HCT116 (cell line): ENCODE data around the gene AGER. TPM values are rescaled to one million over a fixed set of nuclear protein-coding genes. Genes with fewer than 3 reads are reported as not detected.
A peak's percentile ranks its signal among the peaks of the same experiment; 100 is the strongest.

Source experiments
- ATAC-seq: fragments of 200-7000 bp; cut with Tn5 transposase; 2 replicates; pipeline ENCODE4 v1.9.1; 2020; ENCODE audit warnings: mild to moderate bottlenecking, moderate library complexity
- BruUV-seq: library from RNA; stranded (reverse); fragments of 400-500 nt; replicated peaks from 2 replicates; lab custom pipeline; 2021; lab: Mats Ljungman, UMichigan
- CTCF ChIA-PET: fragments of 300-600 bp; sonication (Branson Sonifier 250); formaldehyde crosslinking; loops from one replicate; lab custom pipeline; 2021; ENCODE audit warnings: antibody characterized with exemption; lab: Charles Lee
- POLR2A ChIA-PET: fragments of 300-600, 350-600 bp; sonication (Branson Sonifier 250); formaldehyde crosslinking; loops from one replicate; lab custom pipeline; 2021; ENCODE audit warnings: antibody characterized with exemption; lab: Charles Lee
- RAD21 ChIA-PET, 2 experiments: fragments of 300-600 bp; sonication (Branson Sonifier 250); formaldehyde crosslinking; loops; one replicate each; lab custom pipeline; 2023; ENCODE audit warnings: low total read pairs in 2 of 2; ENCODE audit not compliant: uncharacterized antibody in 2 of 2, unreplicated experiment in 2 of 2, low non-redundant PET in 1 of 2; lab: Charles Lee
- DNase-seq: peaks from one replicate; pipeline ENCODE4 v3.0.0-alpha.2; 2010; ENCODE audit warnings: low read depth, low spot score
- H2AFZ ChIP-seq: fragments of 200-600 bp; shearing (Covaris generic), sonication (generic); 2 replicates; pipeline ENCODE4 v1.6.1; 2017; ENCODE audit warnings: low read depth, mixed run types, mixed read lengths, antibody characterized with exemption, low read length; ENCODE audit not compliant: poor library complexity, severe bottlenecking
- H3K27ac ChIP-seq: 2 replicates; pipeline ENCODE4 v1.5.1; 2012; ENCODE audit warnings: low read depth, low read length
- H3K27me3 ChIP-seq: fragments of 200-600 bp; sonication (generic); 2 replicates; pipeline ENCODE4 v1.6.1; 2016; ENCODE audit warnings: mixed run types, low read length, mixed read lengths; ENCODE audit not compliant: insufficient read depth
- H3K36me3 ChIP-seq, 2 experiments: fragments of 200-500 bp in 1 of 2; fragments of 200-600 bp in 1 of 2; sonication (Bioruptor generic) in 1 of 2; sonication (generic) in 1 of 2; 2 replicates each; pipeline versions ENCODE4 v1.5.1 to v1.6.1; 2014 to 2016; ENCODE audit warnings: low read length in 2 of 2, inconsistent platforms in 1 of 2, mixed read lengths in 1 of 2, mixed run types in 1 of 2; ENCODE audit not compliant: insufficient read depth in 2 of 2, control insufficient read depth in 1 of 2
- H3K4me1 ChIP-seq, 2 experiments: fragments of 200-600 bp in 1 of 2; sonication (generic) in 1 of 2; 2 replicates each; pipeline versions ENCODE4 v1.5.1 to v1.6.1; 2012 to 2017; ENCODE audit warnings: low read length in 2 of 2, inconsistent platforms in 1 of 2, mild to moderate bottlenecking in 1 of 2, mixed read lengths in 1 of 2, mixed run types in 1 of 2, moderate library complexity in 1 of 2; ENCODE audit not compliant: insufficient read depth in 2 of 2, control insufficient read depth in 1 of 2
- H3K4me2 ChIP-seq: fragments of 200-600 bp; sonication (generic); 2 replicates; pipeline ENCODE4 v1.6.1; 2017; ENCODE audit warnings: mixed run types, low read length, mixed read lengths
- H3K4me3 ChIP-seq, 2 experiments: fragments of 200-600 bp in 1 of 2; sonication (generic) in 1 of 2; replicated peaks in 1 of 2; 2 replicates each; pipeline ENCODE4 v1.5.1; 2011 to 2016; ENCODE audit warnings: low read length in 2 of 2, control low read depth in 1 of 2, low read depth in 1 of 2, mild to moderate bottlenecking in 1 of 2, mixed read lengths in 1 of 2, mixed run types in 1 of 2
- H3K79me2 ChIP-seq: fragments of 200-600 bp; sonication (generic); 2 replicates; pipeline ENCODE4 v1.6.1; 2017; ENCODE audit warnings: mild to moderate bottlenecking, mixed run types, low read length, moderate library complexity, mixed read lengths; ENCODE audit not compliant: insufficient read depth
- H3K9ac ChIP-seq: fragments of 200-600 bp; sonication (generic); 2 replicates; pipeline ENCODE4 v1.6.1; 2016; ENCODE audit warnings: low read length, mixed read lengths
- H3K9me2 ChIP-seq: fragments of 200-600 bp; sonication (generic), shearing (Covaris generic); 2 replicates; pipeline ENCODE4 v1.6.1; 2017; ENCODE audit warnings: mixed run types, mild to moderate bottlenecking, moderate library complexity; ENCODE audit not compliant: insufficient read depth
- H3K9me3 ChIP-seq, 2 experiments: fragments of 200-500 bp in 1 of 2; fragments of 200-600 bp in 1 of 2; sonication (Bioruptor generic) in 1 of 2; sonication (generic) in 1 of 2; 2 replicates each; pipeline ENCODE4 v1.6.1; 2014 to 2017; ENCODE audit warnings: low read length in 2 of 2, mixed read lengths in 2 of 2, inconsistent platforms in 1 of 2, low read depth in 1 of 2, mild to moderate bottlenecking in 1 of 2, mixed run types in 1 of 2, moderate library complexity in 1 of 2; ENCODE audit not compliant: control insufficient read depth in 1 of 2, insufficient read depth in 1 of 2
- H4K20me1 ChIP-seq: fragments of 200-600 bp; sonication (generic), shearing (Covaris generic); 2 replicates; pipeline ENCODE4 v1.6.1; 2017; ENCODE audit warnings: mixed run types, mild to moderate bottlenecking, moderate library complexity; ENCODE audit not compliant: insufficient read depth
- CBX3 ChIP-seq: IDR thresholded peaks from 2 replicates; pipeline ENCODE4 v1.6.1; 2012; ENCODE audit warnings: low read depth
- EGR1 ChIP-seq: IDR thresholded peaks from 2 replicates; pipeline ENCODE4 v1.6.1; 2012; ENCODE audit warnings: low read depth
- EZH2phosphoT487 ChIP-seq: fragments of 200-600 bp; IDR thresholded peaks from 2 replicates; pipeline ENCODE4 v1.6.1; 2018; ENCODE audit warnings: antibody characterized with exemption, borderline replicate concordance
- FOSL1 ChIP-seq: IDR thresholded peaks from 2 replicates; pipeline ENCODE4 v1.6.1; 2012; ENCODE audit warnings: low read depth
- JUND ChIP-seq: IDR thresholded peaks from 2 replicates; pipeline ENCODE4 v1.6.1; 2012
- SP1 ChIP-seq: IDR thresholded peaks from 2 replicates; pipeline ENCODE4 v1.6.1; 2012; ENCODE audit warnings: low read depth
- YY1 ChIP-seq: IDR thresholded peaks from 2 replicates; pipeline ENCODE4 v1.6.1; 2011; ENCODE audit warnings: low read length, low read depth, moderate library complexity, mild to moderate bottlenecking; ENCODE audit not compliant: insufficient replicate concordance; ENCODE audit errors: extremely low read depth
- ZBTB33 ChIP-seq: IDR thresholded peaks from 2 replicates; pipeline ENCODE4 v1.6.1; 2011; ENCODE audit warnings: mild to moderate bottlenecking, low read length, moderate library complexity; ENCODE audit not compliant: insufficient replicate concordance; ENCODE audit errors: extremely low read depth
- ZNF274 ChIP-seq: fragments of 200-500 bp; sonication (Bioruptor generic); IDR thresholded peaks from 2 replicates; pipeline ENCODE4 v1.6.1; 2014; ENCODE audit warnings: mild to moderate bottlenecking, low read depth, low read length, inconsistent platforms
- intact Hi-C: fragments of 100-400 bp; cut with micrococcal nuclease; formaldehyde crosslinking; loops from 2 replicates; pipeline ENCODE4 v1.10.0; 2022
- total RNA-seq: library from RNA; stranded (reverse); gene quantifications from one replicate; pipeline ENCODE4 v1.2.1, GENCODE V29; 2021; ENCODE audit not compliant: unreplicated experiment
- TF ChIP-seq, protein P1 (sequence below): IDR thresholded peaks from 2 replicates; pipeline ENCODE4 v1.6.1; 2012; ENCODE audit warnings: low read depth
- TF ChIP-seq, protein P2 (sequence below): IDR thresholded peaks from 2 replicates; pipeline ENCODE4 v1.6.1; 2012

Gene AGER
- total RNA-seq, 1 experiment from 2014 or later = 22.6 TPM

DNA sequence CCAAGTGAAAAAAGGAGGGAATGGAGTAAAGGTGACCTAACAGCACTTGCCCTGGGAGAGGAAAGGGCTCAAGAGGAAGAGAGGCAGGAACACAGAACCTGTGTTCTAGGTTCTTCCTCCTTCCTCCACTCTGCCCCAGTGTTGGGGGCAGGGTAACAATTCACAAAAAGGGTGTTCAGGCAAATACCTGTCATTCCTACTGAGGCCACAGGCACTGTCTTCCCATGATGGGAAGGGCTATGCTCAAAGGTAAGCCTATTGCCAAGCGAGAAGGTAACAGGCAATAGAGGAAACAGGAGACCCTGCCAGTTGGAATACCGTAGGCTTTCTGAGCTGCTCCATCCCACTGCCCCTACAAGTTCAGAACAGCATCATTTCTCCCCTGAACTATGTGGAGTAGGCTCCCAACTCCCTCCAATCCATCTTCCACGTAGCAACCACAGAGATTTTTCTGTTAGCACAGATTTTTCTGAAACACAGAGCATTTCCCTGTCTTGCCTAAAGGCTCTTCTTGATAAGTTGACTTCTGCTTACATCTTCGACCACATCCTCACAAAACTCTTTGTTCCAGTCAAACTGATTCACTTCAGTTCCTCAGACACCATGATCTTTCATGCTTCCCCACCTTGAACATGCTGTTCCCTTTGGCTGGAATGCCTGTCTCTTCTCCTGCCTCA lies 10.9 kb downstream of the AGER start:
- Histone ChIP-seq H2AFZ (no peak overlapping the region), H3K27me3 (no peaks in the 10 kb centered on the region), H3K79me2 (peaks cover 17% of the 10 kb centered on the region), H3K9ac (no peak overlapping the region), H3K36me3 (peaks cover 0 to 15% of the 10 kb centered on the region in 2 experiments; a peak in 3 of 4 replicates), H3K9me2 (no peaks in the 10 kb centered on the region), H3K27ac (no peak overlapping the region), H3K4me1 (peaks cover 20 to 42% of the 10 kb centered on the region in 2 experiments), H3K9me3 (no peaks in the 10 kb centered on the region), H3K4me3 (no peak overlapping the region), H4K20me1 (no peaks in the 10 kb centered on the region), H3K4me2 (peak overlapping the region; percentile 36)
- intact Hi-C loops = no loop called here
- ChIA-PET CTCF (no interaction called here), RAD21 (no interaction called here), POLR2A (no interaction called here)
- TF ChIP-seq ZNF274 (no peak), FOSL1 (no peak), CBX3 (no peak), YY1 (no peak), EZH2phosphoT487 (no peak), SP1 (no peak), EGR1 (no peak), ZBTB33 (no peak), JUND (no peak)
- TF ChIP-seq, protein P1, sequence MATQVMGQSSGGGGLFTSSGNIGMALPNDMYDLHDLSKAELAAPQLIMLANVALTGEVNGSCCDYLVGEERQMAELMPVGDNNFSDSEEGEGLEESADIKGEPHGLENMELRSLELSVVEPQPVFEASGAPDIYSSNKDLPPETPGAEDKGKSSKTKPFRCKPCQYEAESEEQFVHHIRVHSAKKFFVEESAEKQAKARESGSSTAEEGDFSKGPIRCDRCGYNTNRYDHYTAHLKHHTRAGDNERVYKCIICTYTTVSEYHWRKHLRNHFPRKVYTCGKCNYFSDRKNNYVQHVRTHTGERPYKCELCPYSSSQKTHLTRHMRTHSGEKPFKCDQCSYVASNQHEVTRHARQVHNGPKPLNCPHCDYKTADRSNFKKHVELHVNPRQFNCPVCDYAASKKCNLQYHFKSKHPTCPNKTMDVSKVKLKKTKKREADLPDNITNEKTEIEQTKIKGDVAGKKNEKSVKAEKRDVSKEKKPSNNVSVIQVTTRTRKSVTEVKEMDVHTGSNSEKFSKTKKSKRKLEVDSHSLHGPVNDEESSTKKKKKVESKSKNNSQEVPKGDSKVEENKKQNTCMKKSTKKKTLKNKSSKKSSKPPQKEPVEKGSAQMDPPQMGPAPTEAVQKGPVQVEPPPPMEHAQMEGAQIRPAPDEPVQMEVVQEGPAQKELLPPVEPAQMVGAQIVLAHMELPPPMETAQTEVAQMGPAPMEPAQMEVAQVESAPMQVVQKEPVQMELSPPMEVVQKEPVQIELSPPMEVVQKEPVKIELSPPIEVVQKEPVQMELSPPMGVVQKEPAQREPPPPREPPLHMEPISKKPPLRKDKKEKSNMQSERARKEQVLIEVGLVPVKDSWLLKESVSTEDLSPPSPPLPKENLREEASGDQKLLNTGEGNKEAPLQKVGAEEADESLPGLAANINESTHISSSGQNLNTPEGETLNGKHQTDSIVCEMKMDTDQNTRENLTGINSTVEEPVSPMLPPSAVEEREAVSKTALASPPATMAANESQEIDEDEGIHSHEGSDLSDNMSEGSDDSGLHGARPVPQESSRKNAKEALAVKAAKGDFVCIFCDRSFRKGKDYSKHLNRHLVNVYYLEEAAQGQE = no peak
- TF ChIP-seq, protein P2, sequence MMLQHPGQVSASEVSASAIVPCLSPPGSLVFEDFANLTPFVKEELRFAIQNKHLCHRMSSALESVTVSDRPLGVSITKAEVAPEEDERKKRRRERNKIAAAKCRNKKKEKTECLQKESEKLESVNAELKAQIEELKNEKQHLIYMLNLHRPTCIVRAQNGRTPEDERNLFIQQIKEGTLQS = no peak
- ATAC-seq (no peak), DNase-seq (no peak)
- BruUV-seq = no TSS peak
